HepG2 (cell line): Measurements from ENCODE around the gene TSSK3. TPM values are rescaled to one million over a fixed set of nuclear protein-coding genes. Genes with fewer than 3 reads are reported as not detected.

ENCODE experiments used
- ATF7-NPFF ChIP-seq: sonication (generic); formaldehyde crosslinking; IDR thresholded peaks from 2 replicates; pipeline ENCODE4 v1.8.1; 2023; ENCODE audit warnings: mild to moderate bottlenecking, low read depth, missing genetic modification reagents, moderate library complexity
- DDIT3 ChIP-seq: sonication (generic); formaldehyde crosslinking; IDR thresholded peaks from 2 replicates; pipeline ENCODE4 v1.4.0; 2020; ENCODE audit warnings: mild to moderate bottlenecking, missing genetic modification reagents
- HNF1B ChIP-seq: sonication (generic); formaldehyde crosslinking; IDR thresholded peaks from 2 replicates; pipeline ENCODE4 v1.5.1; 2020; ENCODE audit warnings: mild to moderate bottlenecking, moderate library complexity, missing genetic modification reagents
- IKZF1 ChIP-seq: fragments of 450-650 bp; IDR thresholded peaks from 2 replicates; pipeline ENCODE4 v1.7.1; 2016
- KAT7 ChIP-seq: IDR thresholded peaks from 2 replicates; pipeline ENCODE4 v1.6.1; 2018; ENCODE audit warnings: borderline replicate concordance, missing compliant biosample characterization
- MEIS2 ChIP-seq: sonication (generic); formaldehyde crosslinking; IDR thresholded peaks from 2 replicates; pipeline ENCODE4 v1.9.0; 2021; ENCODE audit warnings: mild to moderate bottlenecking, missing genetic modification reagents
- MTF1 ChIP-seq: sonication (generic); formaldehyde crosslinking; IDR thresholded peaks from 2 replicates; pipeline ENCODE4 v1.5.0; 2020; ENCODE audit warnings: missing genetic modification reagents
- MXD4 ChIP-seq: IDR thresholded peaks from 2 replicates; pipeline ENCODE4 v1.6.1; 2016; ENCODE audit warnings: mild to moderate bottlenecking, missing biosample characterization, missing genetic modification reagents
- NCOA2 ChIP-seq: sonication (generic); formaldehyde crosslinking; IDR thresholded peaks from 2 replicates; pipeline ENCODE4 v1.8.0; 2022; ENCODE audit warnings: inconsistent platforms
- NR3C1 ChIP-seq: sonication (generic); formaldehyde crosslinking; IDR thresholded peaks from 2 replicates; pipeline ENCODE4 v1.4.0; 2020; ENCODE audit warnings: missing genetic modification reagents
- PAWR ChIP-seq: sonication (generic); formaldehyde crosslinking; IDR thresholded peaks from 2 replicates; pipeline ENCODE4 v1.4.0; 2020; ENCODE audit warnings: missing genetic modification reagents, mild to moderate bottlenecking, borderline replicate concordance
- PHF5A ChIP-seq: IDR thresholded peaks from one replicate; pipeline ENCODE4 v1.6.1; 2018; ENCODE audit warnings: low read depth, missing genetic modification reagents; ENCODE audit not compliant: unreplicated experiment
- PITX1 ChIP-seq: sonication (generic); formaldehyde crosslinking; IDR thresholded peaks from 2 replicates; pipeline ENCODE4 v1.5.1; 2020; ENCODE audit warnings: mild to moderate bottlenecking, missing genetic modification reagents
- SAFB2 ChIP-seq: sonication (generic); formaldehyde crosslinking; IDR thresholded peaks from 2 replicates; pipeline ENCODE4 v1.5.1; 2020; ENCODE audit warnings: missing genetic modification reagents, low read depth, mild to moderate bottlenecking, borderline replicate concordance
- TARDBP ChIP-seq: sonication (generic); formaldehyde crosslinking; IDR thresholded peaks from 2 replicates; pipeline ENCODE4 v1.8.0; 2022; ENCODE audit warnings: mild to moderate bottlenecking, missing genetic modification reagents
- TFDP1 ChIP-seq: IDR thresholded peaks from 2 replicates; pipeline ENCODE4 v1.6.1; 2016; ENCODE audit warnings: missing compliant biosample characterization, missing genetic modification reagents, borderline replicate concordance
- ZFP91 ChIP-seq: sonication (generic); formaldehyde crosslinking; IDR thresholded peaks from 2 replicates; pipeline ENCODE4 v1.9.0; 2022; ENCODE audit warnings: missing genetic modification reagents, mild to moderate bottlenecking, borderline replicate concordance
- ZIK1 ChIP-seq: sonication (generic); formaldehyde crosslinking; IDR thresholded peaks from 2 replicates; pipeline ENCODE4 v1.5.0; 2020; ENCODE audit warnings: mild to moderate bottlenecking, low read depth, missing genetic modification reagents, borderline replicate concordance
- ZNF143 ChIP-seq: sonication (generic); formaldehyde crosslinking; IDR thresholded peaks from 2 replicates; pipeline ENCODE4 v1.4.0; 2020; ENCODE audit warnings: missing genetic modification reagents
- ZNF496 ChIP-seq: sonication (generic); formaldehyde crosslinking; IDR thresholded peaks from 2 replicates; pipeline ENCODE4 v1.8.1; 2023; ENCODE audit warnings: mild to moderate bottlenecking, moderate library complexity, missing genetic modification reagents; ENCODE audit not compliant: insufficient replicate concordance
- ZNF510 ChIP-seq: sonication (generic); formaldehyde crosslinking; IDR thresholded peaks from 2 replicates; pipeline ENCODE4 v1.4.0; 2020; ENCODE audit warnings: low read depth, mild to moderate bottlenecking, missing genetic modification reagents
- ZNF552 ChIP-seq: sonication (generic); formaldehyde crosslinking; IDR thresholded peaks from 2 replicates; pipeline ENCODE4 v1.9.0; 2022; ENCODE audit warnings: missing genetic modification reagents, mild to moderate bottlenecking, borderline replicate concordance
- ZNF567 ChIP-seq: sonication (generic); formaldehyde crosslinking; IDR thresholded peaks from 2 replicates; pipeline ENCODE4 v1.8.1; 2023; ENCODE audit warnings: mild to moderate bottlenecking, missing genetic modification reagents, borderline replicate concordance
- ZNF580 ChIP-seq: IDR thresholded peaks from 2 replicates; pipeline ENCODE4 v1.6.1; 2016; ENCODE audit warnings: low read depth, borderline replicate concordance
- polyA plus RNA-seq, 8 experiments: library from polyadenylated mRNA; depleted of rRNA in 3 of 8; stranded (reverse) in 7 of 8; unstranded in 1 of 8; fragments of >200 nt; fragmentation: Illumina TruSeq in 4 of 8; extraction: Trizol in 4 of 8; gene quantifications; 2 replicates each; pipeline versions ENCODE4 v1.2.1 to v1.2.3, GENCODE V29; 2011 to 2016; ENCODE audit warnings: low read depth in 4 of 8, missing spikeins in 1 of 8, mixed read lengths in 1 of 8; ENCODE audit not compliant: insufficient read depth in 1 of 8
- total RNA-seq, 5 experiments: library from RNA; depleted of rRNA; stranded (reverse); fragments of >200 nt; fragmentation: Illumina TruSeq; extraction: Trizol; gene quantifications; 2 replicates each; pipeline ENCODE4 v1.2.3, GENCODE V29; 2016; ENCODE audit warnings: low read depth in 1 of 5
- TF ChIP-seq, protein P1 (sequence below): sonication (generic); formaldehyde crosslinking; IDR thresholded peaks from 2 replicates; pipeline ENCODE4 v1.8.1; 2023; ENCODE audit warnings: mild to moderate bottlenecking, missing genetic modification reagents, borderline replicate concordance

Gene TSSK3
- total and polyA plus RNA-seq, 2 of the 13 experiments (the other 11 are each of a cell fraction or from before 2014, with no cell fraction given) = 1.0 to 1.1 TPM

DNA sequence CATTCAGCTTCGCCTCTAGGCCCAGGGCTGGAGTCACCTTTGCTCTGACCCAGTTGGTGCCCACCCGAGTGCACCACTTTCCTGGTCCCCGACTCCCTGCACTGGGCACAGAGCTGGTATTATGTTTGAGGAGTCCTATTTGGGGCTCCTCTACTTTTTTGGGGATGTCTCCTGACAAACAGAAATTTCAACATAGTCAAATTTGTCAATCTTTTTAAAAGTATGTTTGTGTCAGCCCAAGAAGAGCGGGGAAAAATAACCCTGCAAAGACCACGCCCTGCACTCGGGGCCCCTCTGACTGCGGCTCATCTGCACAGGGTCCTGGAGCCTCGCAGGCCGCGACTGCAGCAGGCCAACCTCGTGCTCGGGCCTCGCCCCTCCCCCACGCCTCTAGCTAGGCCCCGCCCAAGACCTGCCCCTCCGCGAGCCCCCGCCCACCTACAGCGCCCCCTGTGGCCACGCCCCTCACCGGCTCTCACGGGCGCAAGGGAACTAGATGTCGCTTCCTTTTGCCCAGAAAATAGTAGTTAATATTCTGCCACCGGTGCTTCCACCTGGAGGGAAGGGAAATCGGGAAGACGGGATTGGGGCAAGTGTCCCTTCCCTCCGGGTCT, 11.4 kb upstream of the TSSK3 start (continued):
- TF ChIP-seq ZFP91 (CRISPR knock-in tag) (peak; percentile 9; the same call in 1 of the 2 replicates), ZIK1 (no peak), ZNF510 (CRISPR knock-in tag) (peak; percentile 96), ZNF567 (CRISPR knock-in tag) (no peak), IKZF1 (no peak), KAT7 (CRISPR knock-in tag) (no peak), ZNF496 (no peak), ZNF552 (CRISPR knock-in tag) (no peak; the same call in 1 of the 2 replicates), HNF1B (CRISPR knock-in tag) (0 out of 2 replicates have a peak, but pooled peaks have one; percentile 23), MXD4 (0 out of 2 replicates have a peak, but pooled peaks have one; percentile 10), PHF5A (no peak), SAFB2 (peak; percentile 61), ATF7-NPFF (peak; percentile 67; the same call in 1 of the 2 replicates), ZNF580 (CRISPR knock-in tag) (peak; percentile 80; the same call in 1 of the 2 replicates), NCOA2 (CRISPR knock-in tag) (peak; percentile 53), TFDP1 (CRISPR knock-in tag) (peak; percentile 95), PAWR (no peak), TARDBP (CRISPR knock-in tag) (peak; percentile 38; the same call in 1 of the 2 replicates), NR3C1 (CRISPR knock-in tag) (no peak), MTF1 (CRISPR knock-in tag) (no peak), PITX1 (CRISPR knock-in tag) (peak; percentile 78), ZNF143 (CRISPR knock-in tag) (no peak), MEIS2 (peak; percentile 82), DDIT3 (CRISPR knock-in tag) (no peak)
- TF ChIP-seq, protein P1, sequence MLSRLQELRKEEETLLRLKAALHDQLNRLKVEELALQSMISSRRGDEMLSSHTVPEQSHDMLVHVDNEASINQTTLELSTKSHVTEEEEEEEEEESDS (CRISPR knock-in tag) = 0 out of 2 replicates have a peak, but pooled peaks have one; percentile 81
